HL-60/S4 treated with phorbol 12-myristate 13-acetate at 8.2 ng/mL for 4 days and 3 days (cell line): ENCODE data around the gene PCSK6.
"Not testable (repeated sequence)": the region's sequence is repeated elsewhere in the genome, so short reads cannot be mapped to it uniquely, and the experiment has no call there.

ENCODE experiments used
- in situ Hi-C: fragments of 300-500 bp; cut with MboI; formaldehyde crosslinking; loops from 2 replicates; pipeline ENCODE4 v1.15.0; 2022; ENCODE audit warnings: low sequenced_read_pairs

Gene PCSK6

GRCh38 chr15:101407439-101407838 lies 82.1 kb downstream of the PCSK6 start:
- in situ Hi-C loops = no loop called here

DNA sequence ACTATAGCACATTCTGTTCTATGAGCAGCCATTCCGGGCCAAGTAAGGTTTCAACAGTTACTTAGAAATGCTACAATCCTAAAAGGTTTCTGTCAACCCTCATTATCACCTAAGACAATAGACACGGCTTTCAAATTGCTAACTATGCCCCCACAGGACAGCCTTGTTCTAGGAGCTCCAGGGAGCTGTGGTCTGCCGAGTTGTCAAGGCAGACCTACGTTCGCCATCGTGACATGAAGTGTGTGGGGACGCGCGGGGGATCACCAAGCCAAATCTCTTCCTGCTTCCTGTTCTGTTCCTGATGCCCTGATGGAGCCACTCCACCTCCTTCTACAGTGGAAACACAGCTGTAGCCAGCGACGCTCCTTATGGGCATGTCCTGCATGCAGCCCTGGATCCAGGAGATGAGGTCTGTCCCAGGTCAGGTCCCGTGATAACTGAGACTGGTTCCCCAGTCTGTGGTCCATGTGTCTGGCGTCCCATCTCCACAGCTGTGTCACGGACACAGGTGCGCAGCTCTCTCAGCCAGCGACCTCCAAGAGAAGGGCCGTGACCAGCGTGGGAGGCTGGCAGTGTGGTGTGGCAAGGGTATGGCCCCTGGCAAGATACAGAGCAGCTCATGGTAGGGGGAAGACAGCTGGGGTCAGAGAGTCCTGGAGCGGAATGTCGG lies 82.8 kb downstream of the PCSK6 start:
- in situ Hi-C loops = no loop called here

- in situ Hi-C loops = no loop called here
Observed at GRCh38 chr15:101406036-101406435, 83.5 kb downstream of the PCSK6 start.

GRCh38 chr15:101404245-101404644 lies 85.3 kb downstream of the PCSK6 start:
- in situ Hi-C loops = no loop called here

DNA sequence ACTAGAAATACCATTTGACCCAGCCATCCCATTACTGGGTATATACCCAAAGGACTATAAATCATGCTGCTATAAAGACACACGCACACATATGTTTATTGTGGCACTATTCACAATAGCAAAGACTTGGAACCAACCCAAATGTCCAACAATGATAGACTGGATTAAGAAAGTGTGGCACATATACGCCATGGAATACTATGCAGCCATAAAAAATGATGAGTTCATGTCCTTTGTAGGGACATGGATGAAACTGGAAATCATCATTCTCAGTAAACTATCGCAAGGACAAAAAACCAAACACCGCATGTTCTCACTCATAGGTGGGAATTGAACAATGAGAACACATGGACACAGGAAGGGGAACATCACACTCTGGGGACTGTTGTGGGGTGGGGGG lies 86.6 kb downstream of the PCSK6 start:
- in situ Hi-C loops = not testable (repeated sequence)

DNA sequence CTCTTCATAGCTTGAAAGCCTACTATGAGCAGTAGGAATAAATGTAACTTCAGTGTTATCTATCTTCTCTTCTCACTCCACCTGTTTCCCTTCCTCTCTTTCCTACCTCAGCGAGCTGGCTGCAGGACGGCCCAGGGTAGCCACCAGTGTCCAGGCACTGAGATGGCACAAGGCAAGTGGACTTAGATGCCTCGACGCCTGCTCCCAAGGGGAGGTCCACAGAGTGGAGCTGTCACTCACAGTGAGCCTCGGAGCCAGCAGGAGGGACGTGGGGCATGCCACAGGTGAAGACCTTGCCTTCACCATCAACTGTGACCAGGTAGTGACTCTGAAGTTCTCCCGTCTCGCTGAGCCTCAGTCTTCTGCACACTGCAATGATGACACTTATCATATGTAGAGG lies 88.2 kb downstream of the PCSK6 start:
- in situ Hi-C loops = no loop called here

GRCh38 chr15:101399431-101399830 lies 90.1 kb downstream of the PCSK6 start:
- in situ Hi-C loops = no loop called here

DNA sequence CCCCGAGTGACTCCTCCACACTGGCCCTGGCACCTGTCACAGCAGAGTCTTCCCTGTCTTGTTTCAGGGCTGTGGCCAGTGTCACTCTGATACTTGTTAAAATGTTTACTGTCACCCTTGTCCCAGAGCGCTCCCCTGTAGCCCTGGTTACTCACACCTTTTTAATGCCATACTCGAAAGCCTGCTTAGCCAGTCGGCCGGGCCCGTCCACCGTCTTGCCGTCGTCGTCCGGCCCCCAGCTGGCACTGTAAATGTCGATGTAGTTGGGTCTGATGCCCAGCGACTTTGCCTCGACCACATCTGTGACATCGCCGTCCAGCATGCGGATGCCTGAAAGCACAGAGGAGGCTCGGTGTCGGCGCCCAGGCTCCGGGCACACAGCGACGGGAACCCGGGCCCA lies 91.3 kb downstream of the PCSK6 start:
- in situ Hi-C loops = no loop called here

DNA sequence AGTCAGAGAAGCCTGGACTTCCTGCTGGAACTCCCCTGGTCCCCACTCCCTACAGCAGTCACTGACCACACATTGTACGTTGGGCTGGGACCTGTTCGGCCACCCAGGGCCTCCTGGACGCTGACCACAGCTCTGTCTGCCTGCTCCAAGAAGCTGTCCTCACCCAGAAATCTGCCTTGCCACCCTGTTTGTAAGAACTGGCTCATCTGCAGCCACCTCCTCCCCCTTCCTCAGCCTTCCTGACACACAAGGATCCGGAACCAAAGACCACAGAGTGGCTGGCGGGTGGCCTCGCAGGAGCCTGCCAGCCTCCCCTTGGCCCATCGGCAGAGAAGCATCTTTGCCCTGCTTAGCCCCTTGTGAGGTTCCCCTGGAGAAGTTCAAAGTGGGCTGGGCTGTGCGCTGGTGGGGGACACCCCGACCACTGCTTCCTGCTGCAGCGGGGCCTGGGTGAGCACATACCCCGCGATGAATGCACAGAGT lies 91.9 kb downstream of the PCSK6 start:
- in situ Hi-C loops = no loop called here

- in situ Hi-C loops = no loop called here
Observed at GRCh38 chr15:101396484-101397261, 92.8 kb downstream of the PCSK6 start.

DNA sequence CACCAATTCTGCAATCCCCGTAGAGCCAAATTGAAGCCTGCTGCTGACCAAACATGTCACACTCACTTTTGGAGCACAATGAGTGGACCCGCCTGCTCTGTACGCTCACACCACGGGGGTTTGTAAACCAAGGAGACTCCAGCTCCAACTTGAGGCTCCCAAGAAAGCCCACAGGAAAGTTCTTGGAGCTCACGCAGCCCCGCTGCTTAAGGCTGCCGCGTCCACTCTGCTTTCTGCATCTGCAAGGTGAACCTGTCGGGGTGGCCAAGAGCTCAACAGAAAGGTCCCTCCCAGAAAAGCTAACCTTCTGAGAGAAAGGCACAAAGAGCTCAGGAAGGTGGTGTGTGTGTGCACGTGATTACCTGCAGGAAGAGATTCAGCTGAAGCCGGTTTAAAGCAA lies 94.9 kb downstream of the PCSK6 start:
- in situ Hi-C loops = no loop called here

DNA sequence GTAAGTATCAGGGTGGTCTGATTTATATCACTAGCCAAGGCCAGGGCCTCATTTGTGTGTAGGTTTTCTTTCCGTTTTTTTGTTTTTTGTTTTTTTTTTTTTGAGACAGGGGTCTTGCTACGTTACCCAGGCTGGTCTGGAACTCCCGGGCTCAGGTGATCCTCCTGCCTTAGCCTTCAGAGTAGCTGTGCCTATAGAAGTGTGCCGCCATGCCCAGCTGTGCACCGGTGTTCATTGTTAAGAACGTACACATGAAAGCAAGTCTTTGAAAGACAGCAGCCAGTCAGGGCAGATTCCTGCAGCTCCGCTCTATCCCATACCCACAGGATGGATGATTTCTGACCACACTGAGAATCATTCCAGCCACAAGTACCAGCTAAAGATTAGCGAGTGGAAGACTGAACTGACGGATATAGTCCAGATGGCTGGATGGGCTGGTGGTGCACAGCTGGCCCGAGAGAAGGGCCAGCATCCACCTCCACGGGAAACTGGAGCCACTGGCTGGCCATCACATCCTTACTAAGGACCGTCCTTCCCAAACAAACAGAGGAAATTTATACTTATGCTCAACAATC lies 95.4 kb downstream of the PCSK6 start:
- in situ Hi-C loops = no loop called here

GRCh38 chr15:101393172-101393571 lies 96.3 kb downstream of the PCSK6 start:
- in situ Hi-C loops = no loop called here

GRCh38 chr15:101391981-101392640 lies 97.4 kb downstream of the PCSK6 start:
- in situ Hi-C loops = no loop called here

- in situ Hi-C loops = no loop called here
Observed at GRCh38 chr15:101391431-101391830, 98.1 kb downstream of the PCSK6 start.

GRCh38 chr15:101390462-101390861 lies 99.0 kb downstream of the PCSK6 start:
- in situ Hi-C loops = no loop called here

GRCh38 chr15:101390060-101390459 lies 99.4 kb downstream of the PCSK6 start:
- in situ Hi-C loops = no loop called here

DNA sequence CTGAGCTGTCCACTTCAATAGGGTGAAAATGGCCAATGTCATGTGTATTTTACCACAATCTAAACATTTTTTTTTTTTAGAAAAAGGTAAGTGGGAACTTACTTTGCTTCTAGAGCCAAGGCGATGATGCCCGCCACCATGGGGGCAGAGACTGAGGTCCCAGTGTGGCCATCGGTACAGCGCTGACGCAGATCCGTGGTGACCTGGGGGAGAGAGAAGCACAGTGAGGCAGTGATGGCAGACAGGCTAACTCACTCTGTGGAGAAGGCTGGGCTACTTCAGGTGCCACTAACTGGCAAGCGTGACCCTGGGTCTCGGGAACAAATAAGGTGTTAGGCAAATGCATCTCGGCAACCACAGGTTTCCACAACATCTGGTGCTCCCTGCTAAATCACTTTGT lies 100.1 kb downstream of the PCSK6 start:
- in situ Hi-C loops = no loop called here

DNA sequence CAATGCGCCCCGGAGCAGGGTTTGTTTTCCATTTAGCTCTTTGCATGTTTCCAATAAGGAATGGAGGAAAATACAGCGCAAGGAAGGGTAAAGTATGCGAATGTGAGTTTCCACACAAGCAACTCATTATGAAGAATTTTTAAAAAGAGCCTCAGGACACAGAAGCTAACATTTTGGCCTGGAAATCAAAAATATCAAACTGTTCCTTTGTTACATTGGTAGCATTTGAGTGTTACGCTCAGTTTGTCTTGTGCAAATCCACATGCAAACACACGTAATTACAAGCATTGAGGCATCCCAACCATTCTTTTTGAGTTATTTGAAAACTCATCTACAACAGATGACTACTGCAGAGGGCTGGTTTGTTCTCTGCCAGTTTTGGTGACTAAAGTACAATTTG lies 101.5 kb downstream of the PCSK6 start:
- in situ Hi-C loops = no loop called here

DNA sequence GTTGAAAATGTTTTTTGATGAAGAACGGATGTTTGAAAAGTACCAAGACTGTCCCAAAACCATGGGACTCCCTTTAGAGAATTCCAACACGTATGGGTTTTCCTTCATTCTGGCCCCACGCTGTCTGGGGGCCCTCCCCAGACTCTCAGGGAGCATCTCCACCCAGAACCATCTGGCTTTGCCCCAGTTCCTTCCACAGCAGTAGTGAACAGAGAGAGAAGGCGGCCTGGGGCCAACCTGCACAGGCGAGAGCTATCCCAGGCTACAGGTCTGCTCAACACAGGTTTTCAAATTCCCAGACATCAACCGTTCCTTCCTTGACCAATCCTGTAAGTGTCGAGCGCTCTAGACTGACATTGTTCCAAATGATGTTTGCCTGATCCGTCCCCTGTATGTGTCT lies 101.9 kb downstream of the PCSK6 start:
- in situ Hi-C loops = no loop called here

DNA sequence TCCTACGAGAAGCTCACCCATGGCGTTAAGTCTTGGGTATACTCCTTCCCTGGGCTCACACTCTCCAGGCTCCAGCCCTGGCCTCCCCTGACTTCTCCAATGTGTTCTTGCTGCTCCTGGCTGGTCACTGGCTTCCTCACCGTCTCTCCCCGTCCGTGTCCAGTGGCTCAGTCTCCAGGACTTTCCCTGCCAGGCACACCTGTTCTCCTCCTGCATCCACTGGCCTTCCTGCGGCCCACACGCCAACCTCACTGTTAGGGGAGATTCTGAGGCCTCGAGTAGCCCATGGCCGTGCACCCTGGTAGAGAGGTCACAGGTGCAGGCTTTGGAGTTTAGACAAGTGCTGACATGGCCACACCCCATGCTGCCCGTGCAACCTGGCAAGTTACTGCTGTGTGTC lies 102.5 kb downstream of the PCSK6 start:
- in situ Hi-C loops = no loop called here

GRCh38 chr15:101386006-101386405 lies 103.5 kb downstream of the PCSK6 start:
- in situ Hi-C loops = no loop called here
